Limb (tissue), 2 donors: ENCODE measurements around the gene MAGEA2B.
"Not testable (repeated sequence)": the region's sequence is repeated elsewhere in the genome, so short reads cannot be mapped to it uniquely, and the experiment has no call there.

Experiments used
- DNase-seq, 2 donors: peaks; one replicate each; pipeline ENCODE4 v3.0.0-alpha.2; 2016; ENCODE audit errors: extremely low spot score in 2 of 2

MAGEA2B gene

GRCh38 chrX:152713815-152714787 is at the start of gene MAGEA2B:
Gene MAGEA2B, plus strand, starts transcription at chrX:152714628. Its CDS starts 2,479 bp downstream, at chrX:152717107.
- not testable (repeated sequence) for DNase-seq

GRCh38 chrX:152674135-152674534 is 40.3 kb upstream of the MAGEA2B start:
- no peak for DNase-seq

- DNase-seq, result not testable (repeated sequence)
These were observed 39.8 kb upstream of the MAGEA2B start for GRCh38 chrX:152674652-152675051.

- DNase-seq, result not testable (repeated sequence)
These were observed 33.4 kb upstream of the MAGEA2B start for GRCh38 chrX:152681012-152681411.

- not testable (repeated sequence) for DNase-seq
These were observed 16.2 kb upstream of the MAGEA2B start, which contains the start of gene MAGEA3 for GRCh38 chrX:152697952-152698931. Gene MAGEA3, plus strand, starts transcription at chrX:152698794. Its CDS starts 2,039 bp downstream, at chrX:152700833.

GRCh38 chrX:152700390-152700789 is 14.0 kb upstream of the MAGEA2B start:
- not testable (repeated sequence) for DNase-seq

GRCh38 chrX:152706500-152706899 is 7.9 kb upstream of the MAGEA2B start:
- not testable (repeated sequence) for DNase-seq

GRCh38 chrX:152709173-152709572 is 5.3 kb upstream of the MAGEA2B start, which contains the start of gene CSAG2:
Gene CSAG2, minus strand, starts transcription at chrX:152709273. Its CDS starts 161 bp downstream, at chrX:152709112.
- DNase-seq, result not testable (repeated sequence)

- not testable (repeated sequence) for DNase-seq
These were observed 1.2 kb upstream of the MAGEA2B start for GRCh38 chrX:152713195-152713594.

- no peak for DNase-seq
These were observed 11.0 kb downstream of the MAGEA2B start for GRCh38 chrX:152725409-152725808.

GRCh38 chrX:152733261-152733975 is 19.0 kb downstream of the MAGEA2B start, which contains the start of the genes CSAG1 and MAGEA12:
Gene CSAG1, minus strand, starts transcription at chrX:152733721. Its CDS starts 1,261 bp downstream, at chrX:152732460.
Gene MAGEA12, plus strand, starts transcription at chrX:152733757. Its CDS starts 2,405 bp downstream, at chrX:152736162.
- no peak for DNase-seq

GRCh38 chrX:152734143-152734858 is 19.9 kb downstream of the MAGEA2B start:
- DNase-seq, result not testable (repeated sequence)

- no peak for DNase-seq
These were observed 20.7 kb downstream of the MAGEA2B start for GRCh38 chrX:152735101-152735500.

GRCh38 chrX:152735860-152736511 is 21.6 kb downstream of the MAGEA2B start:
- no peak for DNase-seq

GRCh38 chrX:152736528-152736927 is 22.1 kb downstream of the MAGEA2B start:
- not testable (repeated sequence) for DNase-seq

GRCh38 chrX:152738560-152738959 is 24.1 kb downstream of the MAGEA2B start:
- DNase-seq, result no peak

- DNase-seq, result not testable (repeated sequence)
These were observed 39.5 kb downstream of the MAGEA2B start, which contains the start of gene MAGEA2 for GRCh38 chrX:152753686-152754650. Gene MAGEA2, minus strand, starts transcription at chrX:152753842. Its CDS starts 2,479 bp downstream, at chrX:152751363.

- DNase-seq, result not testable (repeated sequence)
These were observed 40.4 kb downstream of the MAGEA2B start for GRCh38 chrX:152754871-152755270.
